Measurements from ENCODE around the gene SESTD1. TPM values are rescaled to one million over a fixed set of nuclear protein-coding genes. Genes with fewer than 3 reads are reported as not detected.

The SESTD1 gene
- total and polyA plus RNA-seq, 2 of the 13 experiments (the other 11 are each of a cell fraction or from before 2014, with no cell fraction given): 74.4 to 101 TPM

DNA sequence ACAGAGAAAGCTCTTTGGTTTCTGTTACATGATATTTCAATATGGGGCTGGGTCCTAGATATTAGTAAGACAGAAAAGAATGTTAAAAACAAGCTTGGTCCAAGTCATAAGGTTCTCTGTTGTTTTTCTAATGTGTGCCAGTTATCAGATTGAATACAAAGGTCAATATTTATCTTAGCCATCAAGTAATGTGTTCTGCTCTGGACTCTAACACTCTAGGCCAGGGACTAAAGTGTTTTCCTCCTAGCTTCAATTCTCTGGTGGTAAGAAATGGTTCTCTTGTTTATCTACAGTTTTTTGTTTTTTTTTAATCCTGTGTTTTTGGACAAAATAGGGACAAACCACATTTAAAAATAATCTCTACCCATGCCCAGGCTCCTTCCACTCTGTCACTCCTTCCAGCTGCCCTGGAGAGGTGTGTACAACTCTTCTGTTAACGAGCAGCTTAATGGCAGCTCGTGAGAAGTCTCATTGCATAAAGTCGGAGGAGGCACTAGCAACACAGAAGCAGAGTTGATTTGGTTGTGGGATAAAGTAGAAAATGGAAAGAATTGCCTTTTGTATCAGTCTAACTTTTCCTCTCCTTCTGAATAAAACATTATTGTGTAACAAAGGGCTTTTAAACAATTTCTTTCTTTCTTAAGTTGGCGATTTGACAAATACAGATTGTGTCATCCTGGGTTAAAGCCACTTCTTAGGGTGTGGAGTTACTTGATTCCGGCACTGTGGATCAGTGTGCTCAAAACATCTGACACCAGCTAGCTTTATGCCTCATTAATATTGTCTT lies 8.0 kb upstream of the SESTD1 start (continued):
- TF ChIP-seq, protein P1, sequence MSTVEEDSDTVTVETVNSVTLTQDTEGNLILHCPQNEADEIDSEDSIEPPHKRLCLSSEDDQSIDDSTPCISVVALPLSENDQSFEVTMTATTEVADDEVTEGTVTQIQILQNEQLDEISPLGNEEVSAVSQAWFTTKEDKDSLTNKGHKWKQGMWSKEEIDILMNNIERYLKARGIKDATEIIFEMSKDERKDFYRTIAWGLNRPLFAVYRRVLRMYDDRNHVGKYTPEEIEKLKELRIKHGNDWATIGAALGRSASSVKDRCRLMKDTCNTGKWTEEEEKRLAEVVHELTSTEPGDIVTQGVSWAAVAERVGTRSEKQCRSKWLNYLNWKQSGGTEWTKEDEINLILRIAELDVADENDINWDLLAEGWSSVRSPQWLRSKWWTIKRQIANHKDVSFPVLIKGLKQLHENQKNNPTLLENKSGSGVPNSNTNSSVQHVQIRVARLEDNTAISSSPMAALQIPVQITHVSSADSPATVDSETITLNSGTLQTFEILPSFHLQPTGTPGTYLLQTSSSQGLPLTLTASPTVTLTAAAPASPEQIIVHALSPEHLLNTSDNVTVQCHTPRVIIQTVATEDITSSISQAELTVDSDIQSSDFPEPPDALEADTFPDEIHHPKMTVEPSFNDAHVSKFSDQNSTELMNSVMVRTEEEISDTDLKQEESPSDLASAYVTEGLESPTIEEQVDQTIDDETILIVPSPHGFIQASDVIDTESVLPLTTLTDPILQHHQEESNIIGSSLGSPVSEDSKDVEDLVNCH (CRISPR knock-in tag; IDR thresholded peaks at IDR 0.05): no peak
- TF ChIP-seq, protein P2, sequence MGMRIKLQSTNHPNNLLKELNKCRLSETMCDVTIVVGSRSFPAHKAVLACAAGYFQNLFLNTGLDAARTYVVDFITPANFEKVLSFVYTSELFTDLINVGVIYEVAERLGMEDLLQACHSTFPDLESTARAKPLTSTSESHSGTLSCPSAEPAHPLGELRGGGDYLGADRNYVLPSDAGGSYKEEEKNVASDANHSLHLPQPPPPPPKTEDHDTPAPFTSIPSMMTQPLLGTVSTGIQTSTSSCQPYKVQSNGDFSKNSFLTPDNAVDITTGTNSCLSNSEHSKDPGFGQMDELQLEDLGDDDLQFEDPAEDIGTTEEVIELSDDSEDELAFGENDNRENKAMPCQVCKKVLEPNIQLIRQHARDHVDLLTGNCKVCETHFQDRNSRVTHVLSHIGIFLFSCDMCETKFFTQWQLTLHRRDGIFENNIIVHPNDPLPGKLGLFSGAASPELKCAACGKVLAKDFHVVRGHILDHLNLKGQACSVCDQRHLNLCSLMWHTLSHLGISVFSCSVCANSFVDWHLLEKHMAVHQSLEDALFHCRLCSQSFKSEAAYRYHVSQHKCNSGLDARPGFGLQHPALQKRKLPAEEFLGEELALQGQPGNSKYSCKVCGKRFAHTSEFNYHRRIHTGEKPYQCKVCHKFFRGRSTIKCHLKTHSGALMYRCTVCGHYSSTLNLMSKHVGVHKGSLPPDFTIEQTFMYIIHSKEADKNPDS (CRISPR knock-in tag; IDR thresholded peaks at IDR 0.05): no peak
- TF ChIP-seq ZBTB20 (CRISPR knock-in tag; IDR thresholded peaks at IDR 0.05; ENCODE audit: borderline replicate concordance, low read depth) (peak; percentile 30; the same call in 1 of the 2 replicates), SP1 (IDR thresholded peaks at IDR 0.05) (no peak), SP1 (CRISPR knock-in tag; IDR thresholded peaks at IDR 0.05) (no peak), NR2F6 (IDR thresholded peaks at IDR 0.05) (peak; percentile 56; the same call in 1 of the 2 replicates), NR2F6 (CRISPR knock-in tag; IDR thresholded peaks at IDR 0.05) (peak; percentile 74; the same call in 1 of the 2 replicates), GFI1 (CRISPR knock-in tag; IDR thresholded peaks at IDR 0.05; ENCODE audit: borderline replicate concordance) (peak; percentile 79), THAP11 (CRISPR knock-in tag; IDR thresholded peaks at IDR 0.05) (peak; percentile 62), NCOR1 (IDR thresholded peaks at IDR 0.05; ENCODE audit: borderline replicate concordance, low read length) (peak; percentile 51; the same call in 1 of the 2 replicates), DPF2 (CRISPR knock-in tag; IDR thresholded peaks at IDR 0.05; ENCODE audit: borderline replicate concordance, low read depth) (peak; percentile 90), PHF8 (CRISPR knock-in tag; IDR thresholded peaks at IDR 0.05) (0 out of 2 replicates have a peak, but pooled peaks have one; percentile 27), NKX3-1 (CRISPR knock-in tag; IDR thresholded peaks at IDR 0.05) (0 out of 2 replicates have a peak, but pooled peaks have one; percentile 9), ZZZ3 (CRISPR knock-in tag; IDR thresholded peaks at IDR 0.05; ENCODE audit: borderline replicate concordance) (no peak), ZKSCAN8 (CRISPR knock-in tag; IDR thresholded peaks at IDR 0.05; ENCODE audit: borderline replicate concordance) (peak; percentile 74; the same call in 1 of the 2 replicates), SAP130 (CRISPR knock-in tag; IDR thresholded peaks at IDR 0.05; ENCODE audit: low read depth) (peak; percentile 88), SOX13 (IDR thresholded peaks at IDR 0.05) (peak; percentile 36; the same call in 1 of the 2 replicates), SOX13 (CRISPR knock-in tag; conservative IDR thresholded peaks at IDR 0.05 in 1 of 2, IDR thresholded peaks at IDR 0.05 in 1 of 2) (peak in 1 of 2 experiments; percentile 94; a peak in 2 of 4 replicates), MBD4 (IDR thresholded peaks at IDR 0.05; ENCODE audit: borderline replicate concordance, low read length) (peak; percentile 57; the same call in 1 of the 2 replicates), KAT8 (CRISPR knock-in tag; IDR thresholded peaks at IDR 0.05) (peak; percentile 80), ZNF160 (CRISPR knock-in tag; IDR thresholded peaks at IDR 0.05) (no peak), ZNF484 (CRISPR knock-in tag; IDR thresholded peaks at IDR 0.05; ENCODE audit: borderline replicate concordance, low read depth) (no peak), ZNF709 (CRISPR knock-in tag; IDR thresholded peaks at IDR 0.05) (no peak), CREM (IDR thresholded peaks at IDR 0.05) (peak; percentile 74; the same call in 1 of the 2 replicates), CREM (CRISPR knock-in tag; IDR thresholded peaks at IDR 0.05) (no peak)
- TF ChIP-seq, protein P3, sequence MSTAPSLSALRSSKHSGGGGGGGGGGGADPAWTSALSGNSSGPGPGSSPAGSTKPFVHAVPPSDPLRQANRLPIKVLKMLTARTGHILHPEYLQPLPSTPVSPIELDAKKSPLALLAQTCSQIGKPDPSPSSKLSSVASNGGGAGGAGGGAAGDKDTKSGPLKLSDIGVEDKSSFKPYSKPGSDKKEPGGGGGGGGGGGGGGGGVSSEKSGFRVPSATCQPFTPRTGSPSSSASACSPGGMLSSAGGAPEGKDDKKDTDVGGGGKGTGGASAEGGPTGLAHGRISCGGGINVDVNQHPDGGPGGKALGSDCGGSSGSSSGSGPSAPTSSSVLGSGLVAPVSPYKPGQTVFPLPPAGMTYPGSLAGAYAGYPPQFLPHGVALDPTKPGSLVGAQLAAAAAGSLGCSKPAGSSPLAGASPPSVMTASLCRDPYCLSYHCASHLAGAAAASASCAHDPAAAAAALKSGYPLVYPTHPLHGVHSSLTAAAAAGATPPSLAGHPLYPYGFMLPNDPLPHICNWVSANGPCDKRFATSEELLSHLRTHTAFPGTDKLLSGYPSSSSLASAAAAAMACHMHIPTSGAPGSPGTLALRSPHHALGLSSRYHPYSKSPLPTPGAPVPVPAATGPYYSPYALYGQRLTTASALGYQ (CRISPR knock-in tag; IDR thresholded peaks at IDR 0.05): peak; percentile 73

All from HepG2 (cell line).